Measurements from ENCODE around the gene MRPL49. TPM values are rescaled to one million over a fixed set of nuclear protein-coding genes. Genes with fewer than 3 reads are reported as not detected.
A peak's percentile ranks its signal among the peaks of the same experiment; 100 is the strongest.

The MRPL49 gene
- total and polyA plus RNA-seq, 9 of the 15 experiments (the other 6 are each of a cell fraction or from before 2014, with no cell fraction given): 74.3 to 132 (median 91.2) TPM

GRCh38 chr11:65095974-65096806 is 25.9 kb upstream of the MRPL49 start, which contains the start of gene VPS51 (continued):
- no peak for TF ChIP-seq PBX2 (CRISPR knock-in tag; IDR thresholded peaks at IDR 0.05; ENCODE audit: low read depth)
- peak; percentile 31; the same call in 1 of the 2 replicates for TF ChIP-seq PBX2 (tag; conservative IDR thresholded peaks at IDR 0.05; ENCODE audit: low read depth)
- no peak for TF ChIP-seq SMARCA4 (IDR thresholded peaks at IDR 0.05)
- TF ChIP-seq KDM1A (IDR thresholded peaks at IDR 0.05): no peak
- TF ChIP-seq OTX1 (CRISPR knock-in tag; IDR thresholded peaks at IDR 0.05): peak; percentile 90
- TF ChIP-seq ZNF707 (CRISPR knock-in tag; conservative IDR thresholded peaks at IDR 0.05): peak; percentile 51; the same call in 1 of the 2 replicates
- TF ChIP-seq ZNF133 (CRISPR knock-in tag; IDR thresholded peaks at IDR 0.05): no peak
- TF ChIP-seq HDAC6 (IDR thresholded peaks at IDR 0.05; ENCODE audit: low read depth, low read length): no peak
- TF ChIP-seq IFI16 (CRISPR knock-in tag; IDR thresholded peaks at IDR 0.05): 0 out of 2 replicates have a peak, but pooled peaks have one; percentile 51
- TF ChIP-seq, protein P1, sequence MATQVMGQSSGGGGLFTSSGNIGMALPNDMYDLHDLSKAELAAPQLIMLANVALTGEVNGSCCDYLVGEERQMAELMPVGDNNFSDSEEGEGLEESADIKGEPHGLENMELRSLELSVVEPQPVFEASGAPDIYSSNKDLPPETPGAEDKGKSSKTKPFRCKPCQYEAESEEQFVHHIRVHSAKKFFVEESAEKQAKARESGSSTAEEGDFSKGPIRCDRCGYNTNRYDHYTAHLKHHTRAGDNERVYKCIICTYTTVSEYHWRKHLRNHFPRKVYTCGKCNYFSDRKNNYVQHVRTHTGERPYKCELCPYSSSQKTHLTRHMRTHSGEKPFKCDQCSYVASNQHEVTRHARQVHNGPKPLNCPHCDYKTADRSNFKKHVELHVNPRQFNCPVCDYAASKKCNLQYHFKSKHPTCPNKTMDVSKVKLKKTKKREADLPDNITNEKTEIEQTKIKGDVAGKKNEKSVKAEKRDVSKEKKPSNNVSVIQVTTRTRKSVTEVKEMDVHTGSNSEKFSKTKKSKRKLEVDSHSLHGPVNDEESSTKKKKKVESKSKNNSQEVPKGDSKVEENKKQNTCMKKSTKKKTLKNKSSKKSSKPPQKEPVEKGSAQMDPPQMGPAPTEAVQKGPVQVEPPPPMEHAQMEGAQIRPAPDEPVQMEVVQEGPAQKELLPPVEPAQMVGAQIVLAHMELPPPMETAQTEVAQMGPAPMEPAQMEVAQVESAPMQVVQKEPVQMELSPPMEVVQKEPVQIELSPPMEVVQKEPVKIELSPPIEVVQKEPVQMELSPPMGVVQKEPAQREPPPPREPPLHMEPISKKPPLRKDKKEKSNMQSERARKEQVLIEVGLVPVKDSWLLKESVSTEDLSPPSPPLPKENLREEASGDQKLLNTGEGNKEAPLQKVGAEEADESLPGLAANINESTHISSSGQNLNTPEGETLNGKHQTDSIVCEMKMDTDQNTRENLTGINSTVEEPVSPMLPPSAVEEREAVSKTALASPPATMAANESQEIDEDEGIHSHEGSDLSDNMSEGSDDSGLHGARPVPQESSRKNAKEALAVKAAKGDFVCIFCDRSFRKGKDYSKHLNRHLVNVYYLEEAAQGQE (IDR thresholded peaks at IDR 0.05; ENCODE audit: borderline replicate concordance): no peak
- TF ChIP-seq, protein P1 (CRISPR knock-in tag; IDR thresholded peaks at IDR 0.05; ENCODE audit: low read depth): peak; percentile 67; the same call in 1 of the 2 replicates
- 0 out of 2 replicates have a peak, but pooled peaks have one; percentile 43 for TF ChIP-seq BCL6 (CRISPR knock-in tag; IDR thresholded peaks at IDR 0.05)
- no peak for TF ChIP-seq ZNF79 (CRISPR knock-in tag; IDR thresholded peaks at IDR 0.05; ENCODE audit: low read depth)
- TF ChIP-seq SMAD1 (IDR thresholded peaks at IDR 0.05; ENCODE audit: low read depth, low read length, partially characterized antibody): peak; percentile 48
- peak; percentile 79; the same call in 1 of the 2 replicates for TF ChIP-seq TCF7 (IDR thresholded peaks at IDR 0.05; ENCODE audit: borderline replicate concordance)
- TF ChIP-seq HDAC1 (IDR thresholded peaks at IDR 0.05): peak in 1 of 2 experiments; percentile 83; a peak in 2 of 4 replicates
